Measurements from ENCODE around the gene PLCB1.
A peak's percentile ranks its signal among the peaks of the same experiment; 100 is the strongest.

The PLCB1 gene

GRCh38 chr20:8129211-8129976 lies 2.7 kb upstream of the PLCB1 start:
- peak; percentile 67 for DNase-seq (ENCODE audit: low read depth)

- DNase-seq (ENCODE audit: low read depth): no peak
Measured at GRCh38 chr20:8130840-8131526, 1.1 kb upstream of the PLCB1 start.

- DNase-seq (ENCODE audit: low read depth): peak; percentile 43
Measured at GRCh38 chr20:8132484-8133309, 631 bp downstream of the PLCB1 start.

GRCh38 chr20:8133310-8133768 lies 1.3 kb downstream of the PLCB1 start:
- no peak for DNase-seq (ENCODE audit: low read depth)

GRCh38 chr20:8133851-8134451 lies 1.9 kb downstream of the PLCB1 start:
- no peak for DNase-seq (ENCODE audit: low read depth)

GRCh38 chr20:8139899-8140298 lies 7.8 kb downstream of the PLCB1 start:
- DNase-seq (ENCODE audit: low read depth): no peak

GRCh38 chr20:8143474-8143873 lies 11.4 kb downstream of the PLCB1 start:
- no peak for DNase-seq (ENCODE audit: low read depth)

GRCh38 chr20:8144282-8145245 lies 12.5 kb downstream of the PLCB1 start:
- peak; percentile 96 for DNase-seq (ENCODE audit: low read depth)

- no peak for DNase-seq (ENCODE audit: low read depth)
Measured at GRCh38 chr20:8145246-8146168, 13.4 kb downstream of the PLCB1 start.

- DNase-seq (ENCODE audit: low read depth): no peak
Measured at GRCh38 chr20:8147476-8147875, 15.4 kb downstream of the PLCB1 start.

GRCh38 chr20:8148501-8148900 lies 16.4 kb downstream of the PLCB1 start:
- DNase-seq (ENCODE audit: low read depth): peak; percentile 57

- no peak for DNase-seq (ENCODE audit: low read depth)
Measured at GRCh38 chr20:8150591-8150990, 18.5 kb downstream of the PLCB1 start.

- no peak for DNase-seq (ENCODE audit: low read depth)
Measured at GRCh38 chr20:8151372-8151771, 19.3 kb downstream of the PLCB1 start.

- DNase-seq (ENCODE audit: low read depth): peak; percentile 72
Measured at GRCh38 chr20:8152183-8152582, 20.1 kb downstream of the PLCB1 start.

GRCh38 chr20:8152847-8153246 lies 20.8 kb downstream of the PLCB1 start:
- DNase-seq (ENCODE audit: low read depth): no peak

GRCh38 chr20:8153281-8153908 lies 21.3 kb downstream of the PLCB1 start:
- DNase-seq (ENCODE audit: low read depth): peak; percentile 81

GRCh38 chr20:8154638-8155037 lies 22.6 kb downstream of the PLCB1 start:
- DNase-seq (ENCODE audit: low read depth): peak; percentile 68

GRCh38 chr20:8155229-8155628 lies 23.2 kb downstream of the PLCB1 start:
- DNase-seq (ENCODE audit: low read depth): peak; percentile 63

GRCh38 chr20:8155812-8156211 lies 23.7 kb downstream of the PLCB1 start:
- DNase-seq (ENCODE audit: low read depth): no peak
